SK-N-SH treated with all-trans-retinoic acid at 6 μM for 48 hours (cell line): ENCODE measurements around the gene SELENOW.
"Not testable (repeated sequence)": the region's sequence is repeated elsewhere in the genome, so short reads cannot be mapped to it uniquely, and the experiment has no call there.

ENCODE experiments used
- ATAC-seq: fragments of 200-7000 bp; cut with Tn5 transposase; 3 replicates; pipeline ENCODE4 v1.9.1; 2020; ENCODE audit warnings: mild to moderate bottlenecking, moderate library complexity
- ARNTL ChIP-seq: fragments of 450-650 bp; formaldehyde crosslinking; IDR thresholded peaks from 2 replicates; pipeline ENCODE4 v1.5.0; 2020; ENCODE audit warnings: low read depth, mild to moderate bottlenecking, moderate library complexity, borderline replicate concordance
- BACH2 ChIP-seq: fragments of 250-450 bp; sonication (Bioruptor Pico); IDR thresholded peaks from 2 replicates; pipeline ENCODE4 v1.9.0; 2021; ENCODE audit warnings: mild to moderate bottlenecking, borderline replicate concordance
- CSDC2 ChIP-seq: fragments of 250-450 bp; sonication (Bioruptor Pico); IDR thresholded peaks from 2 replicates; pipeline ENCODE4 v1.5.0; 2020; ENCODE audit warnings: mild to moderate bottlenecking, moderate library complexity
- ESRRG ChIP-seq: fragments of 250-450 bp; sonication (Bioruptor Pico); IDR thresholded peaks from 2 replicates; pipeline ENCODE4 v1.6.1; 2021; ENCODE audit warnings: mild to moderate bottlenecking
- GLIS3 ChIP-seq: fragments of 250-450 bp; sonication (Bioruptor Pico); IDR thresholded peaks from 2 replicates; pipeline ENCODE4 v1.5.0; 2020; ENCODE audit warnings: mild to moderate bottlenecking, moderate library complexity
- ISL1 ChIP-seq: fragments of 250-450 bp; sonication (Bioruptor Pico); IDR thresholded peaks from 2 replicates; pipeline ENCODE4 v2.1.2; 2022; ENCODE audit warnings: mild to moderate bottlenecking, moderate library complexity
- OSR1 ChIP-seq: fragments of 250-450 bp; sonication (Bioruptor Pico); IDR thresholded peaks from 2 replicates; pipeline ENCODE4 v1.8.0; 2022; ENCODE audit warnings: moderate library complexity, mild to moderate bottlenecking, inconsistent platforms
- PPARA ChIP-seq: fragments of 250-450 bp; sonication (Bioruptor Pico); IDR thresholded peaks from 2 replicates; pipeline ENCODE4 v1.5.0; 2020; ENCODE audit warnings: mild to moderate bottlenecking, borderline replicate concordance
- RARB ChIP-seq: fragments of 250-450 bp; sonication (Bioruptor Pico); IDR thresholded peaks from 2 replicates; pipeline ENCODE4 v1.8.0; 2021; ENCODE audit warnings: mild to moderate bottlenecking, moderate library complexity
- TCF4 ChIP-seq: fragments of 250-450 bp; sonication (Bioruptor Pico); IDR thresholded peaks from 2 replicates; pipeline ENCODE4 v1.8.0; 2021; ENCODE audit warnings: mild to moderate bottlenecking, moderate library complexity, borderline replicate concordance
- TOX ChIP-seq: fragments of 250-450 bp; sonication (Bioruptor Pico); IDR thresholded peaks from 2 replicates; pipeline ENCODE4 v1.8.0; 2021; ENCODE audit warnings: mild to moderate bottlenecking, moderate library complexity, borderline replicate concordance
- ZC3H10 ChIP-seq: fragments of 250-450 bp; sonication (Bioruptor Pico); IDR thresholded peaks from 2 replicates; pipeline ENCODE4 v1.5.1; 2021; ENCODE audit warnings: mild to moderate bottlenecking, moderate library complexity
- ZFP3 ChIP-seq: fragments of 250-450 bp; sonication (Bioruptor Pico); IDR thresholded peaks from 2 replicates; pipeline ENCODE4 v1.5.0; 2020; ENCODE audit warnings: mild to moderate bottlenecking, moderate library complexity
- ZFP30 ChIP-seq: fragments of 450-650 bp; formaldehyde crosslinking; IDR thresholded peaks from 2 replicates; pipeline ENCODE4 v1.5.0; 2022; ENCODE audit warnings: mild to moderate bottlenecking, moderate library complexity
- ZNF565 ChIP-seq: fragments of 450-650 bp; formaldehyde crosslinking; conservative IDR thresholded peaks from 2 replicates; pipeline ENCODE4 v1.5.0; 2020; ENCODE audit warnings: low read depth, mild to moderate bottlenecking, moderate library complexity
- ZNF70 ChIP-seq: fragments of 450-650 bp; formaldehyde crosslinking; IDR thresholded peaks from 2 replicates; pipeline ENCODE4 v1.5.0; 2020; ENCODE audit warnings: mild to moderate bottlenecking, moderate library complexity
- ZNF8 ChIP-seq: fragments of 450-650 bp; formaldehyde crosslinking; IDR thresholded peaks from 2 replicates; pipeline ENCODE4 v1.5.0; 2020; ENCODE audit warnings: mild to moderate bottlenecking, moderate library complexity
- TF ChIP-seq, protein P1 (sequence below): fragments of 250-450 bp; sonication (Bioruptor Pico); IDR thresholded peaks from 2 replicates; pipeline ENCODE4 v1.5.0; 2020; ENCODE audit warnings: mild to moderate bottlenecking, moderate library complexity
- TF ChIP-seq, protein P2 (sequence below): fragments of 250-450 bp; sonication (Bioruptor Pico); IDR thresholded peaks from 2 replicates; pipeline ENCODE4 v1.8.0; 2020; ENCODE audit warnings: mild to moderate bottlenecking, moderate library complexity, borderline replicate concordance
- TF ChIP-seq, protein P3 (sequence below): fragments of 250-450 bp; sonication (Bioruptor Pico); IDR thresholded peaks from 2 replicates; pipeline ENCODE4 v1.5.1; 2021; ENCODE audit warnings: mild to moderate bottlenecking, moderate library complexity
- TF ChIP-seq, protein P4 (sequence below): fragments of 250-450 bp; sonication (Bioruptor Pico); IDR thresholded peaks from 2 replicates; pipeline ENCODE4 v1.5.1; 2020; ENCODE audit warnings: low read depth, mild to moderate bottlenecking, moderate library complexity

Gene SELENOW

DNA sequence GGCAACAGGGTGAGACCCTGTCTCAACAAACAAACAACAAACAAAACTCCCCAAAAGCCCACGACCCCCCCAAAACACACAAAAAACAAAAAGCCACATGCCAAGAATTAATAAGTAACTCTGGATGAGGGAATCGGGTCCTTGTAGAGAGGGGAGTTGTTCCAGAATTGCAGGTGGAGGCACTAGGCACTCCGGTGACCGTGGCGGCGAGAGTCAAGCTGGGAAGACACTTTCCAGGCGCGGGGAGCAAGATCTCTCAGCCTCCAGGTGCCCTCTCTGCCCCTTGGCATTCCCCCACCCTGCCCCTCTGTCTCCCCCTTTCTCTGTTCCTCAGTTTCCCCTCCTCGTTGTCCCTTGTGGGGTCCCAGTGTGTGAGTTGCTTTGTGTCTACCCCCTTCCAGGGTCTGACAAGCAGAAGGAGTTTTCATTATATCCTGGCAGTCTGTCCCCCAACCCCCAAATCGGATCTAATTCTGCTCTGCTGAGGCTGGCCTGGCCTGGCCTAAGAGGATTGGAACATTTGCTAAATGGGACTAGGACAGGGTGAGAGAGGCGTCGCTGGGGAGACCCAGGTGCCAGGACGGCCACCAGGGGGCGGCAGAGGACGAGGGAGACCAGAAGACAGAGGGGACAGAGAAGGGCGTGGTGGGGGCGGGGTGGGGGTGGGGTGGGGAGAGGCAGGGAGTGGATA, 34.9 kb downstream of the SELENOW start:
- no peak for TF ChIP-seq ZFP30 (CRISPR knock-in tag)
- no peak for TF ChIP-seq TCF4 (CRISPR knock-in tag)
- TF ChIP-seq GLIS3 (CRISPR knock-in tag), result no peak
- TF ChIP-seq, protein P1, sequence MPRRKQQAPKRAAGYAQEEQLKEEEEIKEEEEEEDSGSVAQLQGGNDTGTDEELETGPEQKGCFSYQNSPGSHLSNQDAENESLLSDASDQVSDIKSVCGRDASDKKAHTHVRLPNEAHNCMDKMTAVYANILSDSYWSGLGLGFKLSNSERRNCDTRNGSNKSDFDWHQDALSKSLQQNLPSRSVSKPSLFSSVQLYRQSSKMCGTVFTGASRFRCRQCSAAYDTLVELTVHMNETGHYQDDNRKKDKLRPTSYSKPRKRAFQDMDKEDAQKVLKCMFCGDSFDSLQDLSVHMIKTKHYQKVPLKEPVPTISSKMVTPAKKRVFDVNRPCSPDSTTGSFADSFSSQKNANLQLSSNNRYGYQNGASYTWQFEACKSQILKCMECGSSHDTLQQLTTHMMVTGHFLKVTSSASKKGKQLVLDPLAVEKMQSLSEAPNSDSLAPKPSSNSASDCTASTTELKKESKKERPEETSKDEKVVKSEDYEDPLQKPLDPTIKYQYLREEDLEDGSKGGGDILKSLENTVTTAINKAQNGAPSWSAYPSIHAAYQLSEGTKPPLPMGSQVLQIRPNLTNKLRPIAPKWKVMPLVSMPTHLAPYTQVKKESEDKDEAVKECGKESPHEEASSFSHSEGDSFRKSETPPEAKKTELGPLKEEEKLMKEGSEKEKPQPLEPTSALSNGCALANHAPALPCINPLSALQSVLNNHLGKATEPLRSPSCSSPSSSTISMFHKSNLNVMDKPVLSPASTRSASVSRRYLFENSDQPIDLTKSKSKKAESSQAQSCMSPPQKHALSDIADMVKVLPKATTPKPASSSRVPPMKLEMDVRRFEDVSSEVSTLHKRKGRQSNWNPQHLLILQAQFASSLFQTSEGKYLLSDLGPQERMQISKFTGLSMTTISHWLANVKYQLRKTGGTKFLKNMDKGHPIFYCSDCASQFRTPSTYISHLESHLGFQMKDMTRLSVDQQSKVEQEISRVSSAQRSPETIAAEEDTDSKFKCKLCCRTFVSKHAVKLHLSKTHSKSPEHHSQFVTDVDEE, result no peak
- no peak for TF ChIP-seq ISL1 (CRISPR knock-in tag)
- TF ChIP-seq PPARA (CRISPR knock-in tag), result no peak
- no peak for TF ChIP-seq RARB (CRISPR knock-in tag)
- TF ChIP-seq ARNTL (CRISPR knock-in tag), result no peak
- no peak for TF ChIP-seq BACH2
- TF ChIP-seq, protein P2, sequence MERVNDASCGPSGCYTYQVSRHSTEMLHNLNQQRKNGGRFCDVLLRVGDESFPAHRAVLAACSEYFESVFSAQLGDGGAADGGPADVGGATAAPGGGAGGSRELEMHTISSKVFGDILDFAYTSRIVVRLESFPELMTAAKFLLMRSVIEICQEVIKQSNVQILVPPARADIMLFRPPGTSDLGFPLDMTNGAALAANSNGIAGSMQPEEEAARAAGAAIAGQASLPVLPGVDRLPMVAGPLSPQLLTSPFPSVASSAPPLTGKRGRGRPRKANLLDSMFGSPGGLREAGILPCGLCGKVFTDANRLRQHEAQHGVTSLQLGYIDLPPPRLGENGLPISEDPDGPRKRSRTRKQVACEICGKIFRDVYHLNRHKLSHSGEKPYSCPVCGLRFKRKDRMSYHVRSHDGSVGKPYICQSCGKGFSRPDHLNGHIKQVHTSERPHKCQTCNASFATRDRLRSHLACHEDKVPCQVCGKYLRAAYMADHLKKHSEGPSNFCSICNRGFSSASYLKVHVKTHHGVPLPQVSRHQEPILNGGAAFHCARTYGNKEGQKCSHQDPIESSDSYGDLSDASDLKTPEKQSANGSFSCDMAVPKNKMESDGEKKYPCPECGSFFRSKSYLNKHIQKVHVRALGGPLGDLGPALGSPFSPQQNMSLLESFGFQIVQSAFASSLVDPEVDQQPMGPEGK (CRISPR knock-in tag), result no peak
- TF ChIP-seq ZNF70 (CRISPR knock-in tag), result no peak
- no peak for TF ChIP-seq ZFP3 (CRISPR knock-in tag)
- no peak for TF ChIP-seq CSDC2 (CRISPR knock-in tag)
- TF ChIP-seq TOX (CRISPR knock-in tag), result no peak

DNA sequence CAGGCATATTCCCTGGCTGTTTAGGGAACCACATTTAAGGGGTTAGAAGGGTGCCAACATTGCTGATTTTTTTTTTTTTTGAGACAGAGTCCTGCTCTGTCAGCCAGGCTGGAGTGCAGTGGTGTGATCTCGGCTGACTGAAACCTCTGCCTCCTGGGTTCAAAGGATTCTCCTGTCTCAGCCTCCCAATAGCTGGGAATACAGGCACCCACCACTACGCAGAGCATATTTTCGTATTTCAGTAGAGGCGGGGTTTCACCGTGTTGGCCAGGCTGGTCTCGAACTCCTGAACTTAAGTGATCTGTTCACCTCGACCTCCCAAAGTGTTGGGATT, 35.5 kb downstream of the SELENOW start:
- ATAC-seq, result peak; percentile 40; the same call in 2 of the 3 replicates
- no peak for TF ChIP-seq GLIS3 (CRISPR knock-in tag)
- TF ChIP-seq TOX (CRISPR knock-in tag), result no peak
- TF ChIP-seq ISL1 (CRISPR knock-in tag), result no peak
- no peak for TF ChIP-seq ESRRG (CRISPR knock-in tag)
- TF ChIP-seq OSR1 (CRISPR knock-in tag), result no peak
- no peak for TF ChIP-seq ZNF565 (CRISPR knock-in tag)
- TF ChIP-seq, protein P3, sequence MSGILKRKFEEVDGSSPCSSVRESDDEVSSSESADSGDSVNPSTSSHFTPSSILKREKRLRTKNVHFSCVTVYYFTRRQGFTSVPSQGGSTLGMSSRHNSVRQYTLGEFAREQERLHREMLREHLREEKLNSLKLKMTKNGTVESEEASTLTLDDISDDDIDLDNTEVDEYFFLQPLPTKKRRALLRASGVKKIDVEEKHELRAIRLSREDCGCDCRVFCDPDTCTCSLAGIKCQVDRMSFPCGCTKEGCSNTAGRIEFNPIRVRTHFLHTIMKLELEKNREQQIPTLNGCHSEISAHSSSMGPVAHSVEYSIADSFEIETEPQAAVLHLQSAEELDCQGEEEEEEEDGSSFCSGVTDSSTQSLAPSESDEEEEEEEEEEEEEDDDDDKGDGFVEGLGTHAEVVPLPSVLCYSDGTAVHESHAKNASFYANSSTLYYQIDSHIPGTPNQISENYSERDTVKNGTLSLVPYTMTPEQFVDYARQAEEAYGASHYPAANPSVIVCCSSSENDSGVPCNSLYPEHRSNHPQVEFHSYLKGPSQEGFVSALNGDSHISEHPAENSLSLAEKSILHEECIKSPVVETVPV (CRISPR knock-in tag), result no peak
- no peak for TF ChIP-seq RARB (CRISPR knock-in tag)

More for the DNA sequence above, 34.9 kb downstream of the SELENOW start:
- peak; percentile 96 for ATAC-seq

DNA sequence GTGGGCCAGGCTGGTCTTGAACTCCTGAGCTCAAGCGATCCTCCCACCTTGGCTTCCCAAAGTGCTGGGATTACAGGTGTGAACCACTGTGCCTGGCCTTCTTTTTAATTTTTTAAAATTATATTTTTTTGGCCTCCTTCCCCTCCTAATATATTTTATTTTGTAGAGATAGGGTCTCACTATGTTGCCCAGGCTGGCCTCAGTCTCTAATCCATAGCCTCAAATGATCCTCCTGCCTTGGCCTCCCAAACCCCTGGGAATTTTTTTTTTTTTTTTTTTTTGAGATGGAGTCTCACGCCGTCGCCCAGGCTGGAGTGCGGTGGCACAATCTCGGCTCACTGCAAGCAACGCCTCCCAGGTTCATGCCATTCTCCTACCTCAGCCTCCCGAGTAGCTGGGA, 37.8 kb downstream of the SELENOW start:
- not testable (repeated sequence) for ATAC-seq

DNA sequence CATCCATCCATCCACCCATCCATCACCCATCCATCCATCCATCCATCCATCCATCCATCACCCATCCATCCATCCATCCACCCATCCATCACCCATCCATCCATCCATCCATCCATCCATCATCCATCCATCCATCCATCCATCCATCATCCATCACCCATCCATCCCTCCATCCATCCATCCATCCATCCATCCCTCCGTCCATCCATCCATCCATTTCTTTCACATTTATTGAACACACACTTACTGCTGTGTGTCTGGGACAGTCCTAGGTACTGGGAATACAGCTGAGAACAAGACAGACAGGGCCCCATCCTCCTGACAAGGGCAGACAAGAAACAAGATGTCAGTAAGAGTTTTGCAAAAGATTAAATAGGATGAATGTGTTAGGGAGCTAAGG, 39.7 kb downstream of the SELENOW start:
- ATAC-seq, result not testable (repeated sequence)

DNA sequence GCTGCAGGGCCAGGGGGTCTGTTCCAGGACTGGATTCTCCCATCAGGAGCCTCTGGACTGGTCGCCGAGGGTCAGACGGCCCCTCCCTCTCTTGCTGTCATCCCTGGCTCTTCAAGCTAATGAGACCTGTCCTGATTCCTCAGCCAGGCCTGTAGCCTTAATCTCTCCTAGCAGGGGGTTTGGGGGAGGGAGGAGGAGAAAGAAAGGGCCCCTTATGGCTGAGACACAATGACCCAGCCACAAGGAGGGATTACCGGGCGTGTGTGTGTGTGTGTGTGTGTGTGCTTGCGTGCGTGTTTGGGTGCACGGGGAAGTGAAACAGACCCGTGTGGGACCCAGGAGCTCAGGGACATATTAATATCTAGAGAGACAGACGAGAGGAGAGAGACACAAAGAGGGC, 41.4 kb downstream of the SELENOW start:
- ATAC-seq, result no peak
- TF ChIP-seq BACH2 (no peak), ZNF8 (CRISPR knock-in tag) (no peak)

DNA sequence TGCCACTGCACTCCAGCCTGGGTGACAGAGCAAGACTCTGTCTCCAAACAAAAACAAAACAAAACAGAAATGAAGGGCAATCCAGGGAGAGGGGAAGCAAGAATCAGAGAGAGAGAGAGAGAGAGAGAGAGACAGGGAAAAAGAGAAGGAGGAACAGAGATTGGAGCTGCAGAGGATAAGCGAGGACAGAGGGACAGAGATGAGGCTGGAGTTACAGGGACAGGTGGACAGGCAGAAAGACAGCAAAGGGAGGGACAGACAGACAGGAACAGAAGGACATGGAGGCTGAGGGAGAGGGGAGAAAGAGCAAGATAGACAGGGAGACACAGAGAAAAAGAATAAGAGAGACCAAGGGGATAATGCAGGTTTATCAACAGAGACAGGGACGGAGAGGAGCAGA, 41.9 kb downstream of the SELENOW start:
- 0 out of 3 replicates have a peak, but pooled peaks have one; percentile 14 for ATAC-seq
- TF ChIP-seq TOX (CRISPR knock-in tag), result no peak
- TF ChIP-seq, protein P1, result no peak
- TF ChIP-seq, protein P4, sequence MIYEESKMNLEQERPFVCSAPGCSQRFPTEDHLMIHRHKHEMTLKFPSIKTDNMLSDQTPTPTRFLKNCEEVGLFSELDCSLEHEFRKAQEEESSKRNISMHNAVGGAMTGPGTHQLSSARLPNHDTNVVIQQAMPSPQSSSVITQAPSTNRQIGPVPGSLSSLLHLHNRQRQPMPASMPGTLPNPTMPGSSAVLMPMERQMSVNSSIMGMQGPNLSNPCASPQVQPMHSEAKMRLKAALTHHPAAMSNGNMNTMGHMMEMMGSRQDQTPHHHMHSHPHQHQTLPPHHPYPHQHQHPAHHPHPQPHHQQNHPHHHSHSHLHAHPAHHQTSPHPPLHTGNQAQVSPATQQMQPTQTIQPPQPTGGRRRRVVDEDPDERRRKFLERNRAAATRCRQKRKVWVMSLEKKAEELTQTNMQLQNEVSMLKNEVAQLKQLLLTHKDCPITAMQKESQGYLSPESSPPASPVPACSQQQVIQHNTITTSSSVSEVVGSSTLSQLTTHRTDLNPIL, result no peak
- TF ChIP-seq ZNF565 (CRISPR knock-in tag), result no peak
- TF ChIP-seq, protein P3 (CRISPR knock-in tag), result no peak
- TF ChIP-seq ZFP30 (CRISPR knock-in tag), result no peak
- TF ChIP-seq ZC3H10 (CRISPR knock-in tag), result no peak
